NAMALWA (cell line): ENCODE data around the gene ARL6IP4.
"Not testable (repeated sequence)": the region's sequence is repeated elsewhere in the genome, so short reads cannot be mapped to it uniquely, and the experiment has no call there.

Experiments
- DNase-seq: peaks from one replicate; pipeline ENCODE4 v3.0.0-alpha.2; 2015; ENCODE audit warnings: low spot score

The ARL6IP4 gene

GRCh38 chr12:122980183-122981035 is at the start of gene ARL6IP4:
Gene ARL6IP4 (plus strand): TSS chr12:122980681. CDS start chr12:122981140, 459 bp downstream.
- DNase-seq, result peak; percentile 68

- DNase-seq, result peak; percentile 89
These were observed 48.3 kb upstream of the ARL6IP4 start for GRCh38 chr12:122932207-122932606.

- peak; percentile 78 for DNase-seq
These were observed 45.8 kb upstream of the ARL6IP4 start for GRCh38 chr12:122934722-122935121.

- DNase-seq, result no peak
These were observed 45.2 kb upstream of the ARL6IP4 start for GRCh38 chr12:122935318-122935717.

GRCh38 chr12:122937622-122938091 is 42.8 kb upstream of the ARL6IP4 start:
- DNase-seq, result peak; percentile 45

- no peak for DNase-seq
These were observed 41.4 kb upstream of the ARL6IP4 start for GRCh38 chr12:122939125-122939524.

- not testable (repeated sequence) for DNase-seq
These were observed 39.1 kb upstream of the ARL6IP4 start for GRCh38 chr12:122941351-122941750.

GRCh38 chr12:122942637-122943036 is 37.8 kb upstream of the ARL6IP4 start:
- no peak for DNase-seq

- DNase-seq, result no peak
These were observed 37.3 kb upstream of the ARL6IP4 start for GRCh38 chr12:122943196-122943595.

GRCh38 chr12:122944605-122945592 is 35.6 kb upstream of the ARL6IP4 start:
- no peak for DNase-seq

GRCh38 chr12:122946690-122947341 is 33.7 kb upstream of the ARL6IP4 start:
- DNase-seq, result peak; percentile 39

GRCh38 chr12:122947352-122947792 is 33.1 kb upstream of the ARL6IP4 start:
- peak; percentile 39 for DNase-seq

- no peak for DNase-seq
These were observed 31.9 kb upstream of the ARL6IP4 start for GRCh38 chr12:122948605-122949004.

- DNase-seq, result no peak
These were observed 31.1 kb upstream of the ARL6IP4 start for GRCh38 chr12:122949405-122949804.

GRCh38 chr12:122949816-122950675 is 30.4 kb upstream of the ARL6IP4 start:
- no peak for DNase-seq

- no peak for DNase-seq
These were observed 29.1 kb upstream of the ARL6IP4 start for GRCh38 chr12:122951406-122951805.

GRCh38 chr12:122951979-122952892 is 28.2 kb upstream of the ARL6IP4 start:
- DNase-seq, result peak; percentile 84

- DNase-seq, result no peak
These were observed 25.3 kb upstream of the ARL6IP4 start for GRCh38 chr12:122955156-122955555.

- no peak for DNase-seq
These were observed 24.4 kb upstream of the ARL6IP4 start for GRCh38 chr12:122956035-122956434.
